ENCODE measurements around the gene HOXA4.

DNA sequence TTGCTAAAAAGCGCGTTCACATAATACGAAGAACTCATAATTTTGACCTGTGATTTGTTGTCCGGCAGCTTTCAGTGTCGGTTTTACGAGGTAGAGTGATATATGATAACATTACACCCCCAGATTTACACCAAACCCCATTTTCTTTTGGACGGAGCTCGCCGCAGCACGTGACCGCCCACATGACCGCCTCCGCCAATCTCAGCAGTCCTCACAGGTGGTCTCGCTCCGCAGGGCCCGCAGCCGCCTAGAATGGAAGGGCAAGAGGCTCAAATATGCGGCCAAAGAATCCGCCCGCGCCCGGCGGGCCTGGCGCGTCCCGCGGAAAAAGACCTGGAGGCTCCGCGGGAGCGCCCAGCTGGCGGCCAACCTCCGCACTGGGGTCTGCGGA lies 25.9 kb upstream of the HOXA4 start, which contains the start of gene HOXA7:
- TF ChIP-seq, protein P1, sequence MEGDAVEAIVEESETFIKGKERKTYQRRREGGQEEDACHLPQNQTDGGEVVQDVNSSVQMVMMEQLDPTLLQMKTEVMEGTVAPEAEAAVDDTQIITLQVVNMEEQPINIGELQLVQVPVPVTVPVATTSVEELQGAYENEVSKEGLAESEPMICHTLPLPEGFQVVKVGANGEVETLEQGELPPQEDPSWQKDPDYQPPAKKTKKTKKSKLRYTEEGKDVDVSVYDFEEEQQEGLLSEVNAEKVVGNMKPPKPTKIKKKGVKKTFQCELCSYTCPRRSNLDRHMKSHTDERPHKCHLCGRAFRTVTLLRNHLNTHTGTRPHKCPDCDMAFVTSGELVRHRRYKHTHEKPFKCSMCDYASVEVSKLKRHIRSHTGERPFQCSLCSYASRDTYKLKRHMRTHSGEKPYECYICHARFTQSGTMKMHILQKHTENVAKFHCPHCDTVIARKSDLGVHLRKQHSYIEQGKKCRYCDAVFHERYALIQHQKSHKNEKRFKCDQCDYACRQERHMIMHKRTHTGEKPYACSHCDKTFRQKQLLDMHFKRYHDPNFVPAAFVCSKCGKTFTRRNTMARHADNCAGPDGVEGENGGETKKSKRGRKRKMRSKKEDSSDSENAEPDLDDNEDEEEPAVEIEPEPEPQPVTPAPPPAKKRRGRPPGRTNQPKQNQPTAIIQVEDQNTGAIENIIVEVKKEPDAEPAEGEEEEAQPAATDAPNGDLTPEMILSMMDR (IDR thresholded peaks at IDR 0.05), result no peak
- TF ChIP-seq POLR2A (IDR thresholded peaks at IDR 0.05) (no peak), POLR2AphosphoS5 (IDR thresholded peaks at IDR 0.05) (peak in 1 of 3 donors; percentile 12)
